GM19240 (cell line): ENCODE results near the gene SIGLEC1.

Experiments used
- DNase-seq: peaks from one replicate; pipeline ENCODE4 v3.0.0; 2011; ENCODE audit warnings: low spot score; ENCODE audit not compliant: insufficient read length

Gene SIGLEC1

DNA sequence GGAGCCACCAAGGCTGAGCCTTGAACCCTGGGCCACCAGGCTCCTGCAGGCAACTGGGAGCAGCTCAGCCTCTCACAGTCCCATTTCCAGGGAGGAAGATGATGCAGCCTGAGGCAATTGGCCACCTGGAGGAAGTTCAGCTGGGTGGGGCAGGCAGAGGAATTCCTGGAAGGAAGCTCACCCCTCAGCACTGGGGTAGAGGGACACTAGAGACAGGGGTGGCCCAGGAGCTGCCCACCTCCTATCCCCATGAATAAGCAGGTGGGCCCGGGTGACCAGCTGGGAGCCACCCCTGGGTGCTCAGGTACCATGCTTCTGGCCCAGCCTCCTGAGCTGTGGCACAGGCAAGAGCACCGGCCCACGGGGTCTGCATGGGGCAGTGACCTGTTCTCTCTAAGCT, 16.5 kb upstream of the SIGLEC1 start:
- DNase-seq = no peak

DNA sequence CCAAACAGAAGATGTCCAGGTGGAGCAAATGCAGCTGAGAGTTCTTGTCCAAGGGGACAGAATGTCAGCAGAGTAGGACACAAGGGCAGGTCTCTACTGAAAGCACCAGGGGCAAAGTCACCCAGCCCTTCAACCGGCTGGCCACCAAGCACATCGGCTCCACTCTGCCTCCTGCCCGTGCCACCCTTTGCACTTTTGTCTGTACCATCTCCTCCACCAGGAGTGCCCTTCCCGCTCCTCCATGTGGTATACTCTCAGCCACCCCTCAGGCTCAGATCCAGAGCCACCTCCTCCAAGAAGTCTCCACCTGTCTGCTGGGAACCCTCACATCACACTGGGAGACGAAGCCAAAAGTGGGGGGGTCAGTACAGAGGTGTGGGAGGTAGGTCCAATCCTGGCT, 16.0 kb upstream of the SIGLEC1 start:
- no peak for DNase-seq

- DNase-seq = no peak
Observed at GRCh38 chr20:3727401-3728021, 15.1 kb upstream of the SIGLEC1 start.

DNA sequence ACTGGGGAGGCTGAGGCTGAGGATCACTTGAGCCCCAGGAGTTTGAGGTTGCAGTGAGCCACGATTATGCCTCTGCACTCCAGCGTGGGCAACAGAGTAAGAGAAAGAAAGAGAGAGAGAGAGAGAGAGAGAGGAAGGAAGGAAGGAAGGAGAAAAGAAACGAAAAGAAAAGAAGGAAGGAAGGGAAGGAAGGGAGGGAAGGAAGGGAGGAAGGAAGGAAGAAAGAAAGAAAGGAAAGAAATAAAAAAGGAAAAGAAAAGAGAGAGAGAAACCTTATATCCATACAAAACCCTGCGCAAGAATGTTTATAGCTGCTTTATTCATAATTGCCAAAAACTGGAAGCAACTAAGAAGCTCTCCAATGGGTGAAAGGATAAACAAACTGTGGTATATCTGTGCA, 12.0 kb upstream of the SIGLEC1 start:
- no peak for DNase-seq

DNA sequence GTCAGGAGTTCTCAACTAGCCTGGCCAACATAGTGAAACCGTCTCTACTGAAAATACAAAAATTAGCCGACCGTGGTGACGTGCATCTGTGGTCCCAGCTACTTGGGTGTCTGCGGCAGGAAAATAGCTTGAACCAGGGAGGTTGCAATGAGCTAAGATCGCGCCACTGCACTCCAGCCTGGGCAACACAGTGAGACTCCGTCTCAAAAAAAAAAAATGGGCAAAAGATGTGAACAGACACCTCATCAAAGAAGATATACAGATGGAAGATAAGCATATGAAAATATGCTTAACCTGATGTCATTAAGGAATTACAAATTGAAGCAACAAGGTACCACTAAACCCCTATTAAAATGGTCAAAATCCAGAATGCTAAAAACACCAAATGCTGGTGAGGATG, 10.9 kb upstream of the SIGLEC1 start:
- no peak for DNase-seq

- DNase-seq = no peak
Observed at GRCh38 chr20:3721912-3722311, 9.5 kb upstream of the SIGLEC1 start.

GRCh38 chr20:3720626-3721025, 8.2 kb upstream of the SIGLEC1 start:
- no peak for DNase-seq

DNA sequence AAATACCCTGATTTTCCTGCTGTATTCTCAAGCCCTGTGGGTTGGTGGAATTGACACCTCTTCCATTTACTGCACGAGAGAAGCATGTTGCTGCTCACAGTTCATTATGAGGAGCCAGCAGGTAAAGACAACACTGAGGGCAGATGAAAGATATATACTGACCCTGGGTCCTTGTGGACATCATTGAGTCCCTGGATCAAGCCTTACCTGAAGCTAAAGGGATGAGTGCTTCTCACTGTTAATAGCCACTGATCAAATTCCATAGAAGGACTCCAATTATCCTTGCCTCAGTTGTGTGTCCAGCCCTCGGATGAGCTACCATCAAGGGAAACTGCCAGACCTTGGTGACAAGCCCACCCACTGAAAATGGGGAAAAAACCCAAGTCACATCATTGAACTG, 7.7 kb upstream of the SIGLEC1 start:
- no peak for DNase-seq

GRCh38 chr20:3719046-3719445, 6.6 kb upstream of the SIGLEC1 start:
- DNase-seq = no peak

DNA sequence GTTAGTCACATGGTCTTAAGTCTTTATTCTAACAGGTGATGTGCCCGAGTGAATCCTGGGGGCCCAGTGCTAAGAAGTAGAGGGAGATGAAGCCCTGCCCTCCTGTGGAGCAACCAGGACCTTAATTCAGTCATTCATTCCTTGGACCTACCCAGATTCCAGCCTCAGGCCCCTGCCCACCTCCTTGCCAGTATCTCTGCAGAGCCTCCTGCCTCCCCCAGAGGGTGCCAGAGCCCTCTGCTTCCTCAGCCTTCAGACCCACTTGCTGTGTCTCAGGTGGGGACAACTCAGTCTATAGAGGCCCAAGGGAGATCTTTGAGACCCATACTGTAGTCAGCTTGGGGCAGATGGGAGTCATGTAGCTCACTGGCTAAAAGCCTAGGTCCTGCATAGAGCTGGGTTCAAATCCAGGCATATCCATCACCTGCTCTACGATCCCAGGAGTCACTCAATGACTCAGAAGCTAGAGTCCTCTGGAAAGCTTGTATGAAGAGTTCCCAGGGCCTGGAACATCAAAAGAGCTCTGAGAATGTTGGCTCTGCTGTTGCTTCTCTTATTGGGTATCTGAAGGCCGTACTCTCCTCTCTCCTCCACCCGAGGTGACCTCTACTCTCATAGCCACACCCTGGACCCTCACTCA, 3.9 kb upstream of the SIGLEC1 start:
- DNase-seq = peak; percentile 43

GRCh38 chr20:3714092-3714491, 1.7 kb upstream of the SIGLEC1 start:
- DNase-seq = no peak

DNA sequence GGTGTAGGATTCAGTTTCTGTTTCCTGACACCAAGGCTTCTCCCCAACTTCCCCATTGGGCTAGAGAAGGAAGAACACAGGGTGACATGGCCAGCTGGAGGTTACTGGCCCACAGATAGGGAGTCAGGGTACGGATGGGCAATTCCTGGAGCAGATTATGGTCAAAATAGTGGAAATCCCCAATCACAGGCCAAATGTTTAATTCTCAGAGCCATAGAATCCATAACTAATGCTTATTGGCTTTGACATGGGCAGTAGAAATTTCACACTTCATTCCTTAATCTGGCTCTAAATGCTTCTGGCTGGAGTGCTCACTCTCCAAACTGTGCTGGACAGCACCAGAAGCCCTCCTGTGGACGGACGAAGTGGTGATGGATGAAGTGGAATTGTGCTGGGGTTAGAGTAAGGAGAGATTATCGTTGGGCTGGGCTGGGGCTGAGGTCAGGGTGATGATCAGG, 887 bp downstream of the SIGLEC1 start:
- no peak for DNase-seq

DNA sequence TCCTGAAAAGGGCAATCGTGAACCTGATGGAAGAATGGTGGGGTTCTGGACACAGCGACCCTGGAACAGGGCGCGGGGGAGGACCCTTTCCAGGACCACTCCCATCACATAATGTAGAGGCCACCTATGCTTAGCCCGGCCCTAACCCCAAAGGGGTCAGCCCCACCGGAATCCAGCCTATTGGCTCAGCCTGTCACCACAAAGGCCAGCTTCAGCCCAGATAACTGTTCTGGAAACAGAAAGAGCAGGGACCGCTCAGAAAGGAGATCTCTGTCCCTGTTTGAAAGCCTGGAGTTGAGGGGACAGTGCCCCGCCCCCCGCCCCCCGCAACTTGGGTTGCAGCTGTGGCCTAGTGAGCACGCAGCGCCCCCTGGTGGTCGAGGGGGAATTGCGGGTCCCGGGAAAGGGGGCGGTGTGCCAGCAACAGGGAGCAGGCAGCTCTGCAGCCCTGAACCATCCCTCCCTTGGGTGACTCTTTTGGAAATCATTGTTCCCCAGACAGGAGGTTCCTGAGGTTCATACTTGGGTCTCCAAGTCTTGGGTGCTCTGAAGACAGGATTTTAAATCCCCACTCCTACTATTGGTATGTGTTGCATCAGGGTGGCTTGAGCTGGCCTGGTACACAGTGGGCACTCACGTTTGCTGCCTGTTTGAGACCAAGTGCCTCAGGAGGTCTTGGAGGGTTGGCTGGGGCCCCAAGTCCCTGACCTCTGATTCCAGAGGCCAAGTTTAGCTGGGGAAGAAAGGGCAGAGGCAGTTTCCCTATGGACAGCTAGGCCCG, 1.5 kb downstream of the SIGLEC1 start:
- DNase-seq = peak; percentile 81

DNA sequence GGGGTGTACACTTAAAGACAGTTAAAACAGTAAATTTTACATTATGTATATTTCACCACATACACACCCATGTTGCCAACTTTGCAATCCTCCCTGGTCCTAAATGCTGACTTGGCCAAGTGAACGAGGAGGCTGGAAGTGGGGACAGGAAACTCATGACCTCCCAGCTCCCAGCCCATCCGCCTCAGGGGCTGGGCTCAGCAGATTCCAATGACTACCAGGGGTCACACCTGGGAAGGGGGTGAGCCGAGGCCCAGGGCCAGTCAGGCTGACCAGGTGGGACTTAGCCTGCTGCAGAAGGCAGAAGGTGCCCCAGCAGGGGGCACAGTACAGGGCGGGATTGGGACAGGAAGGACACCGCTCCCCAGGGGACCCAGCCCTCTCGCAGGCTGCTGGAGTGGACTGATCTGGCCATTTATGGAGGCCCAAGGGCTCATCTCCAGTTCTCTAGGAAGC, 2.4 kb downstream of the SIGLEC1 start:
- DNase-seq = no peak

DNA sequence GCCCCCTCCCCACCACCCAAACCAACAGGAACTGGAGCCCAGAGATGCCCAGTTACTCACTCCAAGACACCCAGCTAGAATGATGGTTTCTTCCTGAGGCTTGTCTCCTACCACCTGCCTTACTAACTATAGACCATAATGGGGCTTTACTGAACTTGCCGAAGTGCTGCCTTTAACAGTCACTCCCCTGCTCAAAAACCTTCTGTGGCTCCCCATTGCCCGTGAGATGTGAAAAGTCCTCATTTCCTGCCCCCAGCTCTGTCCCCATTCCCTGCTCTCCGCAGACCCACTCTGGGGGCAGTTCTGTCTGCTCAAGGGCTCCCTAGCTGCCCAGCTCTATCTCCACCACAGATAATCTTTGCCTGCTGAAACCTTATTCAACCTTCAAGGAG, 4.9 kb downstream of the SIGLEC1 start:
- no peak for DNase-seq

DNA sequence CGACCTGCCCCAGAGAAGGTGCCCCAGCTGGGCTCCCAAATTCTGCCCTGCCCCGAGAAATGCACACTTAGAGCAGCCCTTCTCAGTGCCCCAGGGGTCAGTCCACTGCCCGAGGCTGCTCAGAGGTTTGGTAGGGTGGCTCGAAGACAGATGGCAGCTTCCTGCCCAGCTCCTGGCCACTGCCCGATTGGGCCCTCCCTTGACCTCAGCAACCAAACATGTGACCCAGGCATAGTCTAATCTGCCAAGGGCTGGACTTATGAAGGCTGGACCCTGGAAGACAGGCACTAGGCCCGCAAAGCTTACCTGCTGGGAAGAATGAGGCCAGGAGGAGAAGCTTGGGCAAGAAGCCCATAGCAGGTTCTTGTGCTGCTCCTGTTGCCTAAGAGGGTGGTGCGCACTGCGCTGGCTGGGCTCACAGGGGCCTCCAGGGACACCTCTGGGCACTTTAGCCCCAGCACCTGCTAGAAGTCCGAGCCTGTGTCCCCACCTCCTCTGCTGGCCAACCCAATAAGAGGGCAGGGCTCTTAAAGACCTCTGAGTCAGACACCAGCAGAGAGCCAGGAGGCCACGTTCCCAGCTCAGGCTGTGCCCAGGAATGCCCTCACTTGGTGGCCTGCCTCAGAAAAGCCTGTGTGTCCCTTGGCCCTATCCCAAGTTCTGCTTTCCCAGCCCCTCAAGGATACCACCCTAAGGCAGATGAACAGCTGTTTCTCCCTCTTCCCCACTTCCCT, 5.5 kb downstream of the SIGLEC1 start:
- no peak for DNase-seq

- no peak for DNase-seq
Observed at GRCh38 chr20:3705970-3706739, 6.2 kb downstream of the SIGLEC1 start.

- DNase-seq = no peak
Observed at GRCh38 chr20:3705491-3705969, 6.9 kb downstream of the SIGLEC1 start.

DNA sequence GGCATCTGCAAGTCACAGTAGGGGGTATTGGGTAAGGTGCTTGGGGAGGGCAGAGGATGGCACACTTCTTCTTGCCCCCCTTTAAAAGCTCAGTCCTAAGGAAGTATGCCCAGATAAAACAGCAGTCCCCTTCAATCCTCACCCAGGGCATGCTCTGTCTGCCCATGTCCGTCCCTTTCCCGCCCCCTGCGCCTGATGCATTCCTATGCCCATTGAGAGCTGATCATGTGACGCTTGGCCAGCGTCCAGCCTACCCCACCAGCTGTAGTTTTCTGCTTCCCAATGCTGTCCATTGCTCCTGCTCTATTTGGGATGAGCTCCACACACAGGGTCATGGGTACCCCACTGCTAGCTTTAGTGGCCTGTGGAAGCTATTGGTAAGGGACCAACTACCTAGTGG, 8.3 kb downstream of the SIGLEC1 start:
- no peak for DNase-seq

GRCh38 chr20:3702611-3703391, 9.6 kb downstream of the SIGLEC1 start:
- no peak for DNase-seq
